WERI-Rb-1 (cell line): ENCODE data around the gene LRRC26.

Experiments
- DNase-seq: peaks from one replicate; pipeline ENCODE4 v3.0.0-alpha.2; 2020
- H3K27ac ChIP-seq: fragments of 250-450 bp; sonication (Bioruptor Pico); 2 replicates; pipeline ENCODE4 v1.5.1; 2020; ENCODE audit warnings: mild to moderate bottlenecking, moderate library complexity
- H3K27me3 ChIP-seq: fragments of 250-450 bp; sonication (Bioruptor Pico); 2 replicates; pipeline ENCODE4 v1.5.1; 2021; ENCODE audit warnings: mild to moderate bottlenecking, low read depth, moderate library complexity; ENCODE audit not compliant: insufficient read depth, severe bottlenecking
- H3K36me3 ChIP-seq: fragments of 250-450 bp; sonication (Bioruptor Pico); 2 replicates; pipeline ENCODE4 v1.5.1; 2020; ENCODE audit warnings: mild to moderate bottlenecking, moderate library complexity
- H3K4me3 ChIP-seq: 2 replicates; pipeline ENCODE4 v1.5.1; 2011; ENCODE audit warnings: low read depth, mild to moderate bottlenecking, control low read depth, low read length
- H3K9me3 ChIP-seq: fragments of 250-450 bp; sonication (Bioruptor Pico); 2 replicates; pipeline ENCODE4 v1.5.1; 2021; ENCODE audit warnings: mild to moderate bottlenecking, moderate library complexity; ENCODE audit not compliant: severe bottlenecking
- TF ChIP-seq, protein P1 (sequence below): IDR thresholded peaks from 2 replicates; pipeline ENCODE4 v1.5.1; 2011; ENCODE audit warnings: low read depth, mild to moderate bottlenecking, control low read depth, inconsistent platforms, low read length

The LRRC26 gene

DNA sequence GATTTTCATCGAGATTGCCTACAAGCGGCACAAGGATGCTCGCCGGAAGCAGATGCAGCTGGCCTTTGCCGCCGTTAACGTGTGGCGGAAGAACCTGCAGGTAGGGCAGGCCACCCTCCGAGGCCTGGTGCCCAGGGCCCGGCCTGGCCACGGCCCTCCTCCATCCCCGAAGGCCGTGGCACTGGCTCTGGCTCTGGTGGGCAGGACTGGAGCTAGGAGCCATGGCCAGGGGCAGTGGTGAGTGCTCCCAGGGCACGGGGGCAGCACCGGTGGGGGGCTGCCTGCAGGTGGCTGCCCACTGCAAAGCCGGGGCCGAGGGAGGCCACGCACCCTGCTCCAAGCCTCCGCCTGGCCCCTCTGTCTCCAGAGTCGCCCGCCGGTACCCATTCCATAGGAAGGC is 6.0 kb downstream of the LRRC26 start:
- Histone ChIP-seq H3K36me3 (no peaks in the 10 kb centered on the region), H3K9me3 (no peaks in the 10 kb centered on the region), H3K4me3 (no peak overlapping the region), H3K27me3 (no peaks in the 10 kb centered on the region), H3K27ac (no peak overlapping the region)
- no peak for DNase-seq
- TF ChIP-seq, protein P1, sequence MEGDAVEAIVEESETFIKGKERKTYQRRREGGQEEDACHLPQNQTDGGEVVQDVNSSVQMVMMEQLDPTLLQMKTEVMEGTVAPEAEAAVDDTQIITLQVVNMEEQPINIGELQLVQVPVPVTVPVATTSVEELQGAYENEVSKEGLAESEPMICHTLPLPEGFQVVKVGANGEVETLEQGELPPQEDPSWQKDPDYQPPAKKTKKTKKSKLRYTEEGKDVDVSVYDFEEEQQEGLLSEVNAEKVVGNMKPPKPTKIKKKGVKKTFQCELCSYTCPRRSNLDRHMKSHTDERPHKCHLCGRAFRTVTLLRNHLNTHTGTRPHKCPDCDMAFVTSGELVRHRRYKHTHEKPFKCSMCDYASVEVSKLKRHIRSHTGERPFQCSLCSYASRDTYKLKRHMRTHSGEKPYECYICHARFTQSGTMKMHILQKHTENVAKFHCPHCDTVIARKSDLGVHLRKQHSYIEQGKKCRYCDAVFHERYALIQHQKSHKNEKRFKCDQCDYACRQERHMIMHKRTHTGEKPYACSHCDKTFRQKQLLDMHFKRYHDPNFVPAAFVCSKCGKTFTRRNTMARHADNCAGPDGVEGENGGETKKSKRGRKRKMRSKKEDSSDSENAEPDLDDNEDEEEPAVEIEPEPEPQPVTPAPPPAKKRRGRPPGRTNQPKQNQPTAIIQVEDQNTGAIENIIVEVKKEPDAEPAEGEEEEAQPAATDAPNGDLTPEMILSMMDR: no peak

DNA sequence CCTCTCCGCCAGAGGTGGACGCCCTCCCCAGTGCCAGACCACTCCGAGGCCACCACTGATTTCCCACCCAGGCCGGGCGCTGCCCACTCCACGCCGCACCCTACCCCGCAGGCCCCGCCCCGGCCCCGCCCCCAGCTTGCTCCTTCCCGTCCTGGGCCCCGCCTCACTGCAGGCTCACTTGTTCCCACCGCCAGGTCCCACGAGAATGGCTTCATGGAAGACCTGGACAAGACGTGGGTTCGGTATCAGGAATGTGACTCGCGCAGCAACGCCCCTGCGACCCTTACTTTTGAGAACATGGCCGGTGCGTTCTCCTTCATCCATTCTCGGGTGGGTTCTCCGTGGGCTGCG is 6.5 kb downstream of the LRRC26 start:
- no peaks in the 10 kb centered on the region for H3K9me3 ChIP-seq
- no peak overlapping the region for H3K27ac ChIP-seq
- H3K27me3 ChIP-seq: no peaks in the 10 kb centered on the region
- H3K36me3 ChIP-seq: no peaks in the 10 kb centered on the region
- TF ChIP-seq, protein P1: no peak
- DNase-seq: no peak
- H3K4me3 ChIP-seq: no peak overlapping the region

DNA sequence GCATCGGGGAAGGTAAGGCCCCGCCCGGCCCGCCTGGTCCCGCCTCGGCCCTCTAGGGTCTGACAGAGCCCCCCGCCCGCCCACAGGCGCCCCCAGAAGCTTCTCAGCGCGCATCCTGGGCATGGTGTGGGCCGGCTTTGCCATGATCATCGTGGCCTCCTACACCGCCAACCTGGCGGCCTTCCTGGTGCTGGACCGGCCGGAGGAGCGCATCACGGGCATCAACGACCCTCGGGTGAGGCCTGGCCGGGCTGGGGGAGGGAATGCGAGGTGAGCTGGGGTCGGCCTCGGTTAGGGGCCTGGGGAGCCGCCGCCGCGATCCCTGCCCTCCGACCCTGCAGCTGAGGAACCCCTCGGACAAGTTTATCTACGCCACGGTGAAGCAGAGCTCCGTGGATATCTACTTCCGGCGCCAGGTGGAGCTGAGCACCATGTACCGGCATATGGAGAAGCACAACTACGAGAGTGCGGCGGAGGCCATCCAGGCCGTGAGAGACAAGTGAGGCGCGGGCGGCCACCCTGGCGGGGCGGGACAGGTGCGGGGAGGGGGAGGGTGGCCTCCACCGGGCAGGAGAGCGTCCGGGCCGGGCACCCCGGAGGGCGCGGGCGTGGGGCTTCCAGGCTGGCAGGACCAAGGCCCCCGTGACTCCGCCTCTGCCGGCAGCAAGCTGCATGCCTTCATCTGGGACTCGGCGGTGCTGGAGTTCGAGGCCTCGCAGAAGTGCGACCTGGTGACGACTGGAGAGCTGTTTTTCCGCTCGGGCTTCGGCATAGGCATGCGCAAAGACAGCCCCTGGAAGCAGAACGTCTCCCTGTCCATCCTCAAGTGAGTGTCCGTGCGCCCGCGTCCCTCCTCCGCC is 7.1 kb downstream of the LRRC26 start:
- H3K27ac ChIP-seq: no peak overlapping the region
- no peak for DNase-seq
- H3K9me3 ChIP-seq: no peaks in the 10 kb centered on the region
- H3K36me3 ChIP-seq: no peaks in the 10 kb centered on the region
- H3K4me3 ChIP-seq: no peak overlapping the region
- TF ChIP-seq, protein P1: no peak
- H3K27me3 ChIP-seq: no peaks in the 10 kb centered on the region

DNA sequence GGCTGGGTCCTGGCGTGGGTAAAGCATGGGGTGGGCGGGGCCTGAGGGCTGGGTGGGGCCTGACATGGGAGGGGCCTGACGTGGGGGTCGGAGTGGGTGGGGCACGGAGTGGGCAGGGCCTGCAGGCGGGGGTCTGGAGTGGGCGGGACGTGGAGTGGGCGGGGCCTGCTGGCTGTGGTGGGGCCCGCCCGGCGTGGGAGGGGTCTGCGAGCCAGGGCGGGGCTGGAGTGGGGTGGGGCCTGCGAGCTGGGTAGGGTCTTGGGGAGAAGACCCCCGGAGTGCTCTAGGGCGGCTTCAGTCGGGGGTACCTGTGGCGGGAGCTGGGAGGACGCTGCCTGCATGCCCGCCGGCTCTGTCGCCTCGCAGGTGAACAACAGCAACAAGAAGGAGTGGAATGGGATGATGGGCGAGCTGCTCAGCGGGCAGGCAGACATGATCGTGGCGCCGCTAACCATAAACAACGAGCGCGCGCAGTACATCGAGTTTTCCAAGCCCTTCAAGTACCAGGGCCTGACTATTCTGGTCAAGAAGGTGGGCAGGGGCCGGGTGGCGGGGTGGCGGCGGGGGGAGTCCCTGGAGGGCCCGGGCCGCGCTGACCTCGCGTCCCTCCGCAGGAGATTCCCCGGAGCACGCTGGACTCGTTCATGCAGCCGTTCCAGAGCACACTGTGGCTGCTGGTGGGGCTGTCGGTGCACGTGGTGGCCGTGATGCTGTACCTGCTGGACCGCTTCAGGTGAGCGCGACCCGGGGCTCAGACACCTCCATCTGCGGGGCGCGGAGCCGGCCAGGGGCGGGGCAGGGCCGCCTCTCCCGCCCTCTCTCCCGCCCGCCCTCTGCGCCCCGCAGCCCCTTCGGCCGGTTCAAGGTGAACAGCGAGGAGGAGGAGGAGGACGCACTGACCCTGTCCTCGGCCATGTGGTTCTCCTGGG is 8.0 kb downstream of the LRRC26 start:
- Histone ChIP-seq H3K9me3 (no peaks in the 10 kb centered on the region), H3K27me3 (no peaks in the 10 kb centered on the region), H3K4me3 (no peak overlapping the region), H3K36me3 (no peaks in the 10 kb centered on the region), H3K27ac (no peak overlapping the region)
- DNase-seq: no peak
- TF ChIP-seq, protein P1: no peak

DNA sequence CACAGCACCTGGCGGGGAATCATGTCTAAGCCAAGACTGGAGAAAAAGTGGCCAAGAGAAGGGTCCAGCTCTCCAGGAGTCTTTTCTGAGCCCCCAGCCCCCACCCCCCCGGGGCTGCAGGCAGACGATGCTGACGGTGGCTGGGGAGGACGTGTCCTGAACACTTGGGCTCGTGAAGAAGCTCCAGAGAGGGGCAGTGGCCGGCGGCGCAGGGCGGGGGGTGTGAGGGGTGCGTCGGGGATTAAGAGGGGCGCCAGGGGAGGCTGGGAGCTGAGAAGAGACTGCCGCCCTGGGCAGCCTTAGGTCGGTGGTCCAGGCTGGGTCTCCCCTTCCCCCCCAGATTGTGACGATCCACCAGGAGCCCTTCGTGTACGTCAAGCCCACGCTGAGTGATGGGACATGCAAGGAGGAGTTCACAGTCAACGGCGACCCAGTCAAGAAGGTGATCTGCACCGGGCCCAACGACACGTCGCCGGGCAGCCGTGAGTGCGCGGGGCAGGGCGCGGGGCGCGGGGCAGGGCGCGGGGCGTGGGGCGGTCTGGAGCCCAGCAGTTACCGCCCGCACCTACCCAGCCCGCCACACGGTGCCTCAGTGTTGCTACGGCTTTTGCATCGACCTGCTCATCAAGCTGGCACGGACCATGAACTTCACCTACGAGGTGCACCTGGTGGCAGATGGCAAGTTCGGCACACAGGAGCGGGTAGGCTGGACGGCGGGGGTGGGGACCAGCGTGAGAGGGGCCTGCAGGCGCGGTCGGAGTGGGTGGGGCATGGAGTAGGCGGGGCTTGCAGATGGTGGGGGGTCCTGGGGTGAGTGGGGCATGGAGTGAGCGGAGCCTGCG is 8.9 kb downstream of the LRRC26 start:
- TF ChIP-seq, protein P1: no peak
- H3K36me3 ChIP-seq: no peaks in the 10 kb centered on the region
- no peak overlapping the region for H3K4me3 ChIP-seq
- no peak overlapping the region for H3K27ac ChIP-seq
- no peaks in the 10 kb centered on the region for H3K9me3 ChIP-seq
- H3K27me3 ChIP-seq: no peaks in the 10 kb centered on the region
- no peak for DNase-seq
